ENCODE data around the gene KIR3DL2. TPM values are rescaled to one million over a fixed set of nuclear protein-coding genes. Genes with fewer than 3 reads are reported as not detected.

The KIR3DL2 gene
- total and polyA plus RNA-seq, 2 of the 4 experiments (the other 2 are of a cell fraction) = not detected

DNA sequence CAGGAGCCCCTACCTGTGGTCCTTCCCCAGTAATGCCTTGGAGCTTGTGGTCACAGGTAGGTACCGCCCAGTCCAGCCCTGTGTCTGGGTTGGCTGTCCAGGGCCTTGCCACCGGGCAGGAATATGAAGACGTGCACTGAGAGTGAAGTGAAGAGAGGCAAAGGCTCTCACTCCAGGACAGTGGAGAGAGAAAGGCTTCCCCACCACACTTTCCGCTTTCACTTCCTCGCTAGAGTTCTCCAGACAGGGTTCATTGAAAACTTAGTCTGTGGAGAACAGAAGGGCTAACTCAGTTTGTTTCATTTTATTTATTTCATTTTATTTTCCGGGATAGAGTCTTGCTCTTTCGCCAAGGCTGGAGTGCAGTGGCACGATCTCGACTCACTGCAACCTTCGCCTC, 38.0 kb downstream of the KIR3DL2 start:
- no peaks in the 10 kb centered on the region for H3K9me1 ChIP-seq (ENCODE audit: insufficient read depth, low read length)
- H3K23ac ChIP-seq (ENCODE audit: low read depth, low read length) = no peak overlapping the region
- H3K4me1 ChIP-seq (ENCODE audit: control insufficient read depth, insufficient read depth, low read length) = no peaks in the 10 kb centered on the region
- no peak overlapping the region for H3K9ac ChIP-seq (ENCODE audit: low read depth, low read length)
- no peaks in the 10 kb centered on the region for H3K27me3 ChIP-seq (ENCODE audit: control insufficient read depth, insufficient read depth, low read length)
- peaks cover 27% of the 10 kb centered on the region for H3K9me3 ChIP-seq (ENCODE audit: control insufficient read depth, insufficient read depth, low read length)
- no peak overlapping the region for H3K27ac ChIP-seq (ENCODE audit: insufficient read depth, low read length)
- in situ Hi-C loops (cut with MboI; ENCODE audit: low sequenced_read_pairs) = no loop called here
- no peak overlapping the region for H2BK120ac ChIP-seq (ENCODE audit: low read depth, low read length)
- dilution Hi-C loops (cut with HindIII; ENCODE audit: low sequenced_read_pairs, unreplicated experiment) = no loop called here
- intact Hi-C loops (cut with micrococcal nuclease) = no loop called here
- no peaks in the 10 kb centered on the region for H3K79me1 ChIP-seq (ENCODE audit: low read depth in 1 of 2, low read length in 2 of 2)
- H3K36me3 ChIP-seq (ENCODE audit: control insufficient read depth, insufficient read depth, low read length) = no peaks in the 10 kb centered on the region
- H2BK5ac ChIP-seq (ENCODE audit: low read depth, low read length, poor library complexity, severe bottlenecking) = no peak overlapping the region
- H3K4me2 ChIP-seq (ENCODE audit: low read depth, low read length) = no peak overlapping the region
- ChIA-PET POLR2A (ENCODE audit: unreplicated experiment) (no interaction called here), CTCF (no interaction called here)
- H4K91ac ChIP-seq (ENCODE audit: insufficient read depth, low read depth, low read length) = no peak overlapping the region
- no peak overlapping the region for H3K56ac ChIP-seq (ENCODE audit: extremely low read depth, insufficient read depth, low read length)
- no peak overlapping the region for H3K14ac ChIP-seq (replicated peaks; ENCODE audit: low read depth, low read length)
- WGBS, 2 experiments (ENCODE audit: extremely low coverage in 2 of 2, insufficient read length in 1 of 2) = 100% methylated on average over 2 of the region's 10 CpGs; no CpG with 5 or more reads in 1 of the 2 experiments
- H2AK9ac ChIP-seq (replicated peaks; ENCODE audit: low read depth, low read length, poor library complexity) = no peak overlapping the region
- TF ChIP-seq CEBPB (IDR thresholded peaks at IDR 0.05; ENCODE audit: low read depth, low read length) (no peak), FOS (IDR thresholded peaks at IDR 0.05; ENCODE audit: low read depth, low read length) (no peak), MXI1 (IDR thresholded peaks at IDR 0.05; ENCODE audit: borderline replicate concordance, low read depth, low read length) (no peak), MAFK (IDR thresholded peaks at IDR 0.05; ENCODE audit: low read depth, low read length) (no peak), CHD1 (IDR thresholded peaks at IDR 0.05; ENCODE audit: low read depth, low read length) (no peak), POLR2A (IDR thresholded peaks at IDR 0.05; ENCODE audit: low read depth, low read length) (no peak), NFE2L2 (IDR thresholded peaks at IDR 0.05; ENCODE audit: low read depth, low read length) (no peak), SMC3 (IDR thresholded peaks at IDR 0.05; ENCODE audit: low read depth, low read length) (no peak), RCOR1 (IDR thresholded peaks at IDR 0.05; ENCODE audit: insufficient replicate concordance, low read length) (no peak), MAZ (IDR thresholded peaks at IDR 0.05; ENCODE audit: borderline replicate concordance, low read depth, low read length) (no peak)
- TF ChIP-seq, protein P1, sequence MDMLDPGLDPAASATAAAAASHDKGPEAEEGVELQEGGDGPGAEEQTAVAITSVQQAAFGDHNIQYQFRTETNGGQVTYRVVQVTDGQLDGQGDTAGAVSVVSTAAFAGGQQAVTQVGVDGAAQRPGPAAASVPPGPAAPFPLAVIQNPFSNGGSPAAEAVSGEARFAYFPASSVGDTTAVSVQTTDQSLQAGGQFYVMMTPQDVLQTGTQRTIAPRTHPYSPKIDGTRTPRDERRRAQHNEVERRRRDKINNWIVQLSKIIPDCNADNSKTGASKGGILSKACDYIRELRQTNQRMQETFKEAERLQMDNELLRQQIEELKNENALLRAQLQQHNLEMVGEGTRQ (IDR thresholded peaks at IDR 0.05; ENCODE audit: low read depth, low read length) = no peak
- TF ChIP-seq, protein P2, sequence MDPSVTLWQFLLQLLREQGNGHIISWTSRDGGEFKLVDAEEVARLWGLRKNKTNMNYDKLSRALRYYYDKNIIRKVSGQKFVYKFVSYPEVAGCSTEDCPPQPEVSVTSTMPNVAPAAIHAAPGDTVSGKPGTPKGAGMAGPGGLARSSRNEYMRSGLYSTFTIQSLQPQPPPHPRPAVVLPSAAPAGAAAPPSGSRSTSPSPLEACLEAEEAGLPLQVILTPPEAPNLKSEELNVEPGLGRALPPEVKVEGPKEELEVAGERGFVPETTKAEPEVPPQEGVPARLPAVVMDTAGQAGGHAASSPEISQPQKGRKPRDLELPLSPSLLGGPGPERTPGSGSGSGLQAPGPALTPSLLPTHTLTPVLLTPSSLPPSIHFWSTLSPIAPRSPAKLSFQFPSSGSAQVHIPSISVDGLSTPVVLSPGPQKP (IDR thresholded peaks at IDR 0.05; ENCODE audit: borderline replicate concordance, low read depth, low read length) = no peak
- TF ChIP-seq, protein P3, sequence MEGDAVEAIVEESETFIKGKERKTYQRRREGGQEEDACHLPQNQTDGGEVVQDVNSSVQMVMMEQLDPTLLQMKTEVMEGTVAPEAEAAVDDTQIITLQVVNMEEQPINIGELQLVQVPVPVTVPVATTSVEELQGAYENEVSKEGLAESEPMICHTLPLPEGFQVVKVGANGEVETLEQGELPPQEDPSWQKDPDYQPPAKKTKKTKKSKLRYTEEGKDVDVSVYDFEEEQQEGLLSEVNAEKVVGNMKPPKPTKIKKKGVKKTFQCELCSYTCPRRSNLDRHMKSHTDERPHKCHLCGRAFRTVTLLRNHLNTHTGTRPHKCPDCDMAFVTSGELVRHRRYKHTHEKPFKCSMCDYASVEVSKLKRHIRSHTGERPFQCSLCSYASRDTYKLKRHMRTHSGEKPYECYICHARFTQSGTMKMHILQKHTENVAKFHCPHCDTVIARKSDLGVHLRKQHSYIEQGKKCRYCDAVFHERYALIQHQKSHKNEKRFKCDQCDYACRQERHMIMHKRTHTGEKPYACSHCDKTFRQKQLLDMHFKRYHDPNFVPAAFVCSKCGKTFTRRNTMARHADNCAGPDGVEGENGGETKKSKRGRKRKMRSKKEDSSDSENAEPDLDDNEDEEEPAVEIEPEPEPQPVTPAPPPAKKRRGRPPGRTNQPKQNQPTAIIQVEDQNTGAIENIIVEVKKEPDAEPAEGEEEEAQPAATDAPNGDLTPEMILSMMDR (conservative IDR thresholded peaks at IDR 0.05; ENCODE audit: low read depth, low read length) = no peak
- ATAC-seq (ENCODE audit: low read depth) (no peak), DNase-seq (no peak)
- H2BK15ac ChIP-seq (ENCODE audit: low read depth, low read length) = no peak overlapping the region
- no peak overlapping the region for H2AK5ac ChIP-seq (ENCODE audit: low read depth, low read length)
- no peak overlapping the region for H2AFZ ChIP-seq (replicated peaks; ENCODE audit: low read length, poor library complexity)
- H3K4me3 ChIP-seq (ENCODE audit: insufficient read depth, low read depth, low read length) = no peak overlapping the region
- no peak overlapping the region for H3K18ac ChIP-seq (ENCODE audit: low read depth, low read length)
- no peak overlapping the region for H3K4ac ChIP-seq (ENCODE audit: low read depth, low read length)
- H4K8ac ChIP-seq (ENCODE audit: low read depth in 2 of 2, low read length in 2 of 2) = no peak overlapping the region
- H4K20me1 ChIP-seq (ENCODE audit: insufficient read depth, low read length) = no peaks in the 10 kb centered on the region
- H4K5ac ChIP-seq (ENCODE audit: low read depth, low read length) = no peak overlapping the region
- H2BK20ac ChIP-seq (ENCODE audit: low read depth, low read length) = no peak overlapping the region
- no TSS peak for BruUV-seq (replicated peaks)
